K562 (cell line): ENCODE data around the gene ACTL7B.

Experiments used
- E2F3 ChIP-seq: fragments of 250-450 bp; sonication (Bioruptor Pico); IDR thresholded peaks from 2 replicates; pipeline ENCODE4 v1.4.0; 2020; ENCODE audit warnings: mild to moderate bottlenecking
- HDAC6 ChIP-seq: IDR thresholded peaks from 2 replicates; pipeline ENCODE4 v1.6.1; 2012; ENCODE audit warnings: low read depth, mild to moderate bottlenecking, control low read depth, inconsistent platforms, low read length, moderate library complexity
- KLF1 ChIP-seq: fragments of 450-650 bp; IDR thresholded peaks from 2 replicates; pipeline ENCODE4 v1.6.1; 2016; ENCODE audit warnings: missing genetic modification characterization, missing compliant biosample characterization
- RHOXF2B ChIP-seq: fragments of 250-450 bp; sonication (Bioruptor Pico); conservative IDR thresholded peaks from 2 replicates; pipeline ENCODE4 v1.5.1; 2021
- SAFB2 ChIP-seq: fragments of 200-400 bp; formaldehyde crosslinking; IDR thresholded peaks from 2 replicates; pipeline ENCODE4 v1.6.1; 2018; ENCODE audit warnings: borderline replicate concordance, low read length, low read depth, moderate library complexity; ENCODE audit not compliant: severe bottlenecking
- SIX5 ChIP-seq, 2 experiments: IDR thresholded peaks; 2 replicates each; pipeline ENCODE4 v1.6.1; 2011; ENCODE audit warnings: low read length in 2 of 2, borderline replicate concordance in 1 of 2, low read depth in 1 of 2, mild to moderate bottlenecking in 1 of 2, moderate library complexity in 1 of 2; ENCODE audit not compliant: insufficient read depth in 1 of 2
- WHSC1 ChIP-seq: IDR thresholded peaks from one replicate; pipeline ENCODE4 v1.6.1; 2012; ENCODE audit warnings: low read length, control low read depth, inconsistent platforms
- ZFP36 ChIP-seq: fragments of 150-350 bp; IDR thresholded peaks from 2 replicates; pipeline ENCODE4 v1.6.1; 2018; ENCODE audit warnings: low read length, low read depth; ENCODE audit not compliant: partially characterized antibody
- ZNF324 ChIP-seq: fragments of 250-450 bp; sonication (Bioruptor Pico); IDR thresholded peaks from 2 replicates; pipeline ENCODE4 v1.4.0; 2020; ENCODE audit warnings: mild to moderate bottlenecking

DNA sequence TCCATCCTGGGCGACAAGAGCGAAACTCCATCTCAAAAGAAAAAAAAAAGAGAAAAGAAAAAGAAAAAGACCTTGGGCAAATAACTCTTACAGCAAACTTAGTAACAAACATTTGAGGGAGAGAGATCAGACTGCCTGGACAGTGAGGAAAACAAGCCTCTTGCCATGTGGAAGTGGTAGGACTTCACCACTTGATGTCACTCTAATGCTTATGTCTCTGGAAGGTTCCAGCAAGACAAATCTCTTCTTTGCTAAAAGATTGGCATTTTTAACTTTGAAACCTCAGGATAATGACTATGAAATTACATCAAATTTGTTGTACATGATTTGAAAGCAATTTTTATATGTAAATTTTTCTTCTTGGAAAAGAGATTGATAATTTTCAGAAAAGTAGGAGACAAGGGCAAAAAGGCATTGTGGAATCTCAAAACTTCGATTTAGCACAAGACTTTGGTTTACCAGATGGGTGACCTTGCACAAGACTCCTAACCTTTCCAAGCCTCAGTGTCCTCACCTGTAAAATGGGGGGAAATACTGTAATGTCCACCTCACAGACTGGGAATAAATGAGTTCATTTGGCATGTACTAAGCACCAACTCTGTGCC, 5.4 kb downstream of the ACTL7B start:
- TF ChIP-seq ZFP36 (no peak), KLF1 (tag) (no peak), WHSC1 (no peak), RHOXF2B (no peak), HDAC6 (no peak), SAFB2 (no peak), E2F3 (CRISPR knock-in tag) (no peak), ZNF324 (CRISPR knock-in tag) (no peak), SIX5 (IDR thresholded peaks at IDR 0.05; ENCODE audit: borderline replicate concordance in 1 of 2, insufficient read depth in 1 of 2, low read depth in 1 of 2, low read length in 2 of 2) (no peak)
